Activated T-cell treated with anti-CD3 and anti-CD28 coated beads, Interleukin-2, amount 50 U/mL, for 24 hours (primary cell): Measurements from ENCODE around the gene EMILIN1.
A peak's percentile ranks its signal among the peaks of the same experiment; 100 is the strongest.

ENCODE experiments used
- DNase-seq: peaks from one replicate; pipeline ENCODE4 v3.0.0-alpha.2; 2020
- H3K27ac Mint-ChIP-seq: 2 replicates; pipeline ENCODE4 v1.8.0; 2020; ENCODE audit warnings: mild to moderate bottlenecking, mixed read lengths
- H3K27me3 Mint-ChIP-seq: 2 replicates; pipeline ENCODE4 v1.8.0; 2020; ENCODE audit warnings: mixed read lengths
- H3K36me3 Mint-ChIP-seq: 2 replicates; pipeline ENCODE4 v1.8.0; 2020; ENCODE audit warnings: low read depth, mixed read lengths
- H3K4me1 Mint-ChIP-seq: 2 replicates; pipeline ENCODE4 v1.8.0; 2020; ENCODE audit warnings: low read depth, mixed read lengths
- H3K4me3 Mint-ChIP-seq: 2 replicates; pipeline ENCODE4 v1.8.0; 2020; ENCODE audit warnings: mild to moderate bottlenecking, moderate library complexity, mixed read lengths
- H3K9me3 Mint-ChIP-seq: 2 replicates; pipeline ENCODE4 v1.8.0; 2020; ENCODE audit warnings: mixed read lengths

Gene EMILIN1

DNA sequence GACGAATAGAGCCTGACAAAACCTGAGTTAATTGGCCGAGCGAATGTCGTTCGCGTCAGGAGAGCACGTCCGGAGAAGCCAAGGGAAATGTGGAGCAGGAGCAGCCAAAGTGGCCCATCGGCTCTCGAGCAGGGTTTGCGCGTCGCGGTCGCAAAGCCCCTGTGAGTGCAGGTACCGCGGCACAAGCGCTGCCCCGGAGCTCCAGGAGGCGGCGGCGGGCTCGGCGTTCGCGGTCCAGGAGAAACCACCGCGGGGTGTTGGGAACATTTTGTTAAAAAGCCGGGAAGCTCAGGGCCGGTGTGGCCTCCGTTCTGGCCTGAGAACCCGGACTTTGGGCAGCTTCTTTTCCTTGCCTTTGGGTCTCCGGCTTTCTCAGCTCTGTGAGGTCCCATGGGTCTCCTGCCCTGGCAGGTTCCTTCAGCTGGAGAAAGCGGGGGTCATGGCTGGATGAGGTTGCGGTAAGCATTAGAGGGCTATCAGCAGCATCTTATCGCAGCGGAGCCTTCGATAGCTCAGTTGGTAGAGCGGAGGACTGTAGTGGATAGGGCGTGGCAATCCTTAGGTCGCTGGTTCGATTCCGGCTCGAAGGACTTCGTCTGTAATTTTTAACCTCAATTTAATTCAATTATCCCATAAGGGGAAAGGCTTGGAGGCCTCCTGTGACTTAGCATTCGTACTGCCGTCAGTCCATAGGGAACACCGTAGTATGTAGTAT is 28.0 kb upstream of the EMILIN1 start:
- no peaks in the 10 kb centered on the region for H3K9me3 Mint-ChIP-seq
- H3K4me1 Mint-ChIP-seq: peaks cover 32% of the 10 kb centered on the region
- peak overlapping the region; percentile 93 for H3K4me3 Mint-ChIP-seq
- H3K27me3 Mint-ChIP-seq: peaks cover 6% of the 10 kb centered on the region
- peak; percentile 98 for DNase-seq
- H3K36me3 Mint-ChIP-seq: peaks cover 30% of the 10 kb centered on the region
- peak overlapping the region; percentile 100 for H3K27ac Mint-ChIP-seq

DNA sequence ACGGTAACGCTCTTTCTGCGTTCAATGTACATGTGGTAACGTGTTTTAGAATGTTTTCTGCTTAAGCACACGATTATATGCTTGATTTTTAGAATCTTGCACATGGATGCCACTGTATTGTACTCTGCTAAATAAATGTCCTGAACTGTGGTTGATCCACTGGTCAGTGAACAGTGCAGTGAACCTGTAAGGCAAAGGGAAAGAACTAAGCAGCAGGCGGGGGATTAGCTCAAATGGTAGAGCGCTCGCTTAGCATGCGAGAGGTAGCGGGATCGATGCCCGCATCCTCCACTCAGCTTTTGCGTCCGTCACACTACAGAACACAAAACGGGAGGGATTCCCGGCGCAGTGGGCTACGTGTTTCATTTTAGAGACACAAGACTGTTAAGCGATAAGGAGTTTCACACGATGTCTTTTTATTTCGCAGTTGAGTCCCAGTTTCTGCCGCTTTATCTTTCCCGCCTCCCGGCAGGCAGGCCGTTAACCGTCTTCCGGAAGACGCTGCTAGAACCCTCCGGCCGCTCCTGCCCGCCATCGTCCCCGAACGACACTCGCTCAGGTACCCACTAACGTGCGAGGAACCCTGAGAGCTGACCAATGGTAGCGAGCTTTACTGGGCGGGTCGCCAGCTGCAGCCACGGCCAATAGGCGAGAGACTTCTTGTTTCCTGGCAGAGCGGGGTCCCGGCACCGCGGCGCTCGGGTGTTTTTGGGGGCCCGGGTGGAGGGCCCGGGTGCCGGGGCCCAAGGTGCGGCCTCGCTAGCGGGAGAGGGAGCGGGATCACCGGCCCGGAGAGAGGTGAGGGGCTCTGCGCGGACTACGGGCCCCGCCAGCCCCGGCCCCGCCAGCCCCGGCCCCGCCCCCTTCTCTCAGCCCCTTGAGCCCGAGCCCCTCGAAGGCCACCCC is 27.2 kb upstream of the EMILIN1 start, which contains the start of gene AGBL5:
Gene AGBL5 (plus strand): TSS at position 673 of the 906 bp plus-strand sequence. CDS start 1,291 bp downstream, outside the sequence.
- Mint-ChIP-seq H3K4me3 (peak within 1 kb of the TSS; percentile 93), H3K36me3 (peaks cover 35% of the 10 kb centered on the region), H3K9me3 (no peaks in the 10 kb centered on the region), H3K4me1 (peaks cover 32% of the 10 kb centered on the region), H3K27me3 (peaks cover 6% of the 10 kb centered on the region), H3K27ac (peak within 1 kb of the TSS; percentile 100)
- peak; percentile 98 for DNase-seq

DNA sequence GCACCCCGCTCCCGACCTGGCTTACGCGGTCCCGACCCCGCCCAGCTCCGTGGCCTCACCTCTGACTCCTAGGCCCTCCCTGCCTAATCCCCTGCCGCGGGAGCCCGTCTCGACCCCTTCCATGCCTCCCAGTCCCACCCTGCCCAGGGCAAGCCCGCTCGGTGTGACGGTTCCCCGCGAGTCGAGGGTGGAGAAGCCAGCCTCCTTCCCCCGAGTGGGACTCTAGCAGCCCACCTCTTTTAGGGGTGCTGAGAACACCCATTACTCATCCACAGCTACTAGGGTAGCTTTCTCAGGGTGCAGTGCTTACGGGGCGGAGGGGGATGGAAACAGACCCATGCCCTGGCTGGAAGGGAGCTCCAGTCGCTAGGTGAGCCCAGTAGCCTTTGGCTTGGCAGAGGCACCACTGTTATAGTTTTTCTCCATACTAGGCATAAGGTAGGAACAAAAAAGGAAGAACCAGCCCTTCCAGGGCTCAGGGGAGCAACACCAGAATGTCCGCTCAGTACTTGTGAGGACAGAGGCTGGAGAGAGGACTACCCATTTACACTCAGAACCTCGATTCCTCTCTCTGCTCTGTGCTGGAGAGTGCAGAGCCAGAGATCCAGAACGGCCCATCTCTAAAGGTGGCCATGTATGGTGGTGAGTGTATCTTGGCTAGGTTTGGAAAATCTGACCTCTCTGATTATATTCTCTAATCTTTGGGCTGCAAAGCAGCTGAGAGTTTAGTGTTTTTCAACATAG is 26.3 kb upstream of the EMILIN1 start:
- Mint-ChIP-seq H3K4me3 (peak overlapping the region; percentile 93), H3K36me3 (peaks cover 41% of the 10 kb centered on the region), H3K27me3 (peaks cover 6% of the 10 kb centered on the region), H3K9me3 (no peaks in the 10 kb centered on the region), H3K27ac (peak overlapping the region; percentile 88), H3K4me1 (peaks cover 32% of the 10 kb centered on the region)
- DNase-seq: no peak

DNA sequence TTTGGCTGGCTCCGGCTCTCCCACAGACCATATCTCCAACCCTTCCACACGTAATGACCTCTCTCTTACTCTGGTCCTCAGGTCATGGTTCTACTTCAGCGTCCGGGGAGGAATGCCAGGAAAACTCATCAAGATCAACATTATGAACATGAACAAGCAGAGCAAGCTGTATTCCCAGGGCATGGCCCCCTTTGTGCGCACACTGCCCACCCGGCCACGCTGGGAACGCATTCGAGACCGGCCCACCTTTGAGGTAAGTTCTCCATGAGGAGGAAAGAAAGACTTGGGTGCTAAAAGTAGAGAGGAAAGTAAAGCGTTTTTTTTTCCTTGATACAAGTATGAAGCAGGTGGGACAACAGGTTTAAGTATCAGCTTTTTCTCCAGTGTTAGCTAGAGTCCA is 25.1 kb upstream of the EMILIN1 start:
- H3K9me3 Mint-ChIP-seq: no peaks in the 10 kb centered on the region
- H3K36me3 Mint-ChIP-seq: peaks cover 52% of the 10 kb centered on the region
- H3K4me3 Mint-ChIP-seq: peak overlapping the region; percentile 32
- no peak for DNase-seq
- peaks cover 27% of the 10 kb centered on the region for H3K4me1 Mint-ChIP-seq
- H3K27ac Mint-ChIP-seq: no peak overlapping the region
- H3K27me3 Mint-ChIP-seq: peaks cover 6% of the 10 kb centered on the region

DNA sequence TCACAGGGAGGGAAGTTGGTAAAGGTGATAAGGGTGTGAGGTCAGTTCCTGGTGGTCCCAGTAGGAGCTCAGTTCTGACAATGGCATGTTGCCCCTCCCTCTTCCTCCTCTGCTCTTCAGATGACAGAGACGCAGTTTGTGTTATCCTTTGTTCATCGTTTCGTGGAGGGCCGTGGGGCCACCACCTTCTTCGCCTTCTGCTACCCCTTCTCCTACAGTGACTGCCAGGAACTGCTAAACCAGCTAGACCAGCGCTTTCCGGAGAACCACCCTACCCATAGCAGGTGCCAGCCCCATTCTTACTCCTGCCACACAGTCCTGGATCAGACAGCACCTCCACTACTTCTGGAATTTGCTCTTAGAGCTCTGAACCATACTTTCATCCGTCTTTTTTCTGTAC is 24.6 kb upstream of the EMILIN1 start:
- Mint-ChIP-seq H3K27ac (no peak overlapping the region), H3K4me1 (peaks cover 27% of the 10 kb centered on the region), H3K4me3 (no peak overlapping the region), H3K36me3 (peaks cover 57% of the 10 kb centered on the region), H3K9me3 (no peaks in the 10 kb centered on the region), H3K27me3 (peaks cover 6% of the 10 kb centered on the region)
- no peak for DNase-seq

DNA sequence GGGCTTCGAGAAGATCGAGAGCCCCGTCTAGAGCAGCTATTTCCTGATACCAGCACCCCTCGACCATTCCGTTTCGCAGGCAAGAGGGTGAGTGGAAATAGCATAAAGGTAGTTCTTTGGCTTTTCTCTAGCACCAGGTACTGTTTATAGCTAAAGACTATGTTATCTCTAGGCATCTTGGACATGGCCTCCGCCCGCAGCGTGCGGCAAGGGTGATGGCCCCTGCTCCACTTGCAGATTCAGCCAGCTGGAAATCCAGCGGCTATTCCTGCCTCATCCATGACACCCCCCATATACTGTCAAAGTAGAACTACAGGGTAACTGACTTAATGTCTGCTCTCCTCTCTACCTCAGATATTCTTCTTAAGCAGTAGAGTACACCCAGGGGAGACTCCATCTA is 23.7 kb upstream of the EMILIN1 start:
- Mint-ChIP-seq H3K27me3 (peaks cover 6% of the 10 kb centered on the region), H3K9me3 (no peaks in the 10 kb centered on the region), H3K36me3 (peaks cover 64% of the 10 kb centered on the region), H3K4me3 (no peak overlapping the region), H3K4me1 (peaks cover 21% of the 10 kb centered on the region), H3K27ac (no peak overlapping the region)
- no peak for DNase-seq

DNA sequence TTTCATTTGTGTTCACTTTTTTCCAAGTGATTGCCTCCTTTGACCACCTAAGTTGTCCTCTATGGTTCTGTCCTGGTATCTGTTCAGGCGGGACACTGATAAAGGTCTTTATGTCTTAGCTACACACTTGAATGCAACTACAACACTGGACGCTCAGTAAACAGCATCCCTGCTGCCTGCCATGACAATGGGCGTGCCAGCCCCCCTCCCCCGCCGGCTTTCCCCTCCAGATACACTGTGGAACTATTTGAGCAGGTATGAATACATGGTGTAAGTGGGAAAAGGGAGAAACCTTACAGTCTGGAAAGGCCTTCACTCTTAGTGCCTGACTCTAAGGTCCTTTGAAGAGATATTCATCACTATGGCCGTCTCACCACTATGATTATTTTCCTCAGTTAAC is 21.2 kb upstream of the EMILIN1 start:
- no peak for DNase-seq
- peaks cover 9% of the 10 kb centered on the region for H3K4me1 Mint-ChIP-seq
- peaks cover 71% of the 10 kb centered on the region for H3K36me3 Mint-ChIP-seq
- no peak overlapping the region for H3K4me3 Mint-ChIP-seq
- H3K27me3 Mint-ChIP-seq: no peaks in the 10 kb centered on the region
- no peak overlapping the region for H3K27ac Mint-ChIP-seq
- no peaks in the 10 kb centered on the region for H3K9me3 Mint-ChIP-seq

DNA sequence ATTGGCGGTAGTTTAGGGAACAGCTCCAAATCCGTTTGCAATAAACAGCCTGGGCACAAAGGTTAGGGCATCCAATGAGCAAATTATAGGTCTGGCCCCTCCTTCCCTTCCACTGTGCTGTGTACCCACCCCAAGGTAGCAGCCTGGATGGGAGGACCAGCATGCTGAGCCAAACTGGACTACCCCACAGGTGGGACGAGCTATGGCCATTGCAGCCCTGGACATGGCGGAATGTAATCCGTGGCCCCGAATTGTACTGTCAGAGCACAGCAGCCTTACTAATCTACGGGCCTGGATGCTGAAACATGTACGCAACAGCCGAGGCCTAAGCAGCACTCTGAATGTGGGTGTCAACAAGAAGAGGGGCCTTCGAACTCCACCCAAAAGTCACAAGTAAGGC is 20.2 kb upstream of the EMILIN1 start:
- DNase-seq: no peak
- peak overlapping the region; percentile 37 for H3K27ac Mint-ChIP-seq
- H3K27me3 Mint-ChIP-seq: no peaks in the 10 kb centered on the region
- peaks cover 3% of the 10 kb centered on the region for H3K4me1 Mint-ChIP-seq
- H3K9me3 Mint-ChIP-seq: no peaks in the 10 kb centered on the region
- no peak overlapping the region for H3K4me3 Mint-ChIP-seq
- peaks cover 78% of the 10 kb centered on the region for H3K36me3 Mint-ChIP-seq

DNA sequence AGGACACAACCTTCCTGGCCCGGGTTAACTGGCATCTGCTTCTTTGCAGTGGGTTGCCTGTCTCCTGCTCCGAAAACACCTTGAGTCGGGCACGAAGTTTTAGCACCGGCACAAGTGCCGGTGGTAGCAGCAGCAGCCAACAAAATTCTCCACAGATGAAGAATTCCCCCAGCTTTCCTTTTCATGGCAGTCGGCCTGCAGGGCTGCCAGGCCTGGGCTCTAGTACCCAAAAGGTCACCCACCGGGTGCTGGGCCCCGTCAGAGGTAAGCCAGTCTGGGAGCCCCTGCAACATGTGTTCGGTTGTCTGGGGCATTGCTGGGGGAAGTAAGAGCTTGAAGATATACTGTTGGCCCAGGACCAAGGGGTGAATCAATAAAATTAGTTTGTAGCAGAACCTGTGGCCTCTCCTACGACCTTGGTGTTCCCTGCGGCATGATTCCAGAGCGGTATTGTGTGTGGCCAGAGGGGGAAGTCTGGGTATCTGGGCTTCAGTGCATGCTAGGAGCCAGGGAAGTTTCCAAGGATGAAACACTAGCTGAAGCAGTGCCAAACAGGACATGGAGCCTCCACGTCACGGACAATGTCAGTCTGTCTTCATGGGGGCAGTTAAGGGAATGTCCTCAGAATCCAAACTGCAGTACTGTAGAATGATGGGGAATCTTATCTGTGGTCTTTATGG is 19.1 kb upstream of the EMILIN1 start:
- H3K4me1 Mint-ChIP-seq: peaks cover 6% of the 10 kb centered on the region
- no peak overlapping the region for H3K27ac Mint-ChIP-seq
- H3K9me3 Mint-ChIP-seq: no peaks in the 10 kb centered on the region
- H3K27me3 Mint-ChIP-seq: no peaks in the 10 kb centered on the region
- no peak overlapping the region for H3K4me3 Mint-ChIP-seq
- peaks cover 80% of the 10 kb centered on the region for H3K36me3 Mint-ChIP-seq
- DNase-seq: no peak

DNA sequence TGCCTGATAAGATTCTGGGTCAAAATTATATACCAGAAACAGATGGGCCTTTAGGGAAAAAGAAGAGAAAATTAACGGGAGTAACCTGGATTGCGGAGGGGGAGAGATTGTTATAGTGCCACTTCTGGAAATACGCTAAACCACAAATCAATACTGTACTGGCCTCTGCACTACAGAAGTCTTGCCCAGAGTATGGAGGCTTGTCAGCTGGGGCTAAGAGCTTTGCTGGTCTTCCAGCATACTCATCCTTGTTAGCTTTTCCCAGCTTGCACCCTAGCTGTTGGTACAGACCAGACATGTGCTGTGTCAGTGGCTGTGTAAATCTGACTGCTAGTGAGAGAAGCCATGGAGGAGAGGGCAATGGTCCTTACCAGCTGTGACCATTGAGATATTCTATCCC is 18.1 kb upstream of the EMILIN1 start:
- Mint-ChIP-seq H3K9me3 (no peaks in the 10 kb centered on the region), H3K36me3 (peaks cover 80% of the 10 kb centered on the region), H3K4me1 (peaks cover 6% of the 10 kb centered on the region), H3K27me3 (no peaks in the 10 kb centered on the region), H3K27ac (peak overlapping the region; percentile 67), H3K4me3 (no peak overlapping the region)
- no peak for DNase-seq

DNA sequence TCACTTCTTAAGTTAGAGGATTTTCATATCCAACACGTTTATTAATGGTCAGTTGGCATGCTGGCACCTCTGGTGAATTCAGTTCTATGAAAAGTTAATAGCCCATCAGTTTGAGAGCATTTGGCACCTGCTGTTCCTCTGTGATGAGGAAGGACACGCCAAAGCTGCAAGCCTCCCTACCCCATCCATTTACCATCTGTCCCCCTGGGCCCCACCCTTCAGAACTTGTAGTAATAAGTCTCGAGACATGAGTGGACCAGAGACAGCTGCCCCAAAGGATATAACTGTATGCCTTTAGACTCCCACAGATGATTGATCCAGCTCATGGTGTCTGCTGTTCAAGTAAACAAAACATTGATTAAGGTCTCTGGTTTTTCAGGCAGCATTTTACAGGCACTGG is 13.3 kb upstream of the EMILIN1 start:
- peaks cover 37% of the 10 kb centered on the region for H3K4me1 Mint-ChIP-seq
- no peak for DNase-seq
- H3K36me3 Mint-ChIP-seq: peaks cover 83% of the 10 kb centered on the region
- no peaks in the 10 kb centered on the region for H3K9me3 Mint-ChIP-seq
- H3K4me3 Mint-ChIP-seq: no peak overlapping the region
- H3K27ac Mint-ChIP-seq: peak overlapping the region; percentile 8
- no peaks in the 10 kb centered on the region for H3K27me3 Mint-ChIP-seq

DNA sequence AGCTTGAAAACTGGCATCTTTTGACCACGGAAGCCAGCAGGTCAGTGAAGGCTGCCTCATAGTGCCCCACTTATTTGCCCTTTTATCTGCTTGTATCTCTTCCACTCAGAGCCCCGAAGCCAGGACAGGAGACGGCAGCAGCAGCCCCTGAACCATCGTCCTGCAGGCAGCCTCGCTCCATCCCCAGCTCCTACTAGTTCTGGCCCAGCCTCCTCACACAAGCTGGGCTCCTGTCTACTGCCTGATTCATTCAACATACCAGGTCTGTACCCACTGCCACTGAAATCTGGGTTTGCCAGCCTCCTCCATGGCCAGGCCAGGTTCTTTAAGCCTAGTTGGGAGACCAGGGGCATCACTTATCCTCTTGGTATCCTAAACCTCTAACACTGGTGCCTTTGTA is 11.0 kb upstream of the EMILIN1 start:
- Mint-ChIP-seq H3K36me3 (peaks cover 86% of the 10 kb centered on the region), H3K4me1 (peaks cover 52% of the 10 kb centered on the region), H3K27me3 (no peaks in the 10 kb centered on the region), H3K4me3 (no peak overlapping the region), H3K27ac (peak overlapping the region; percentile 65), H3K9me3 (no peaks in the 10 kb centered on the region)
- DNase-seq: no peak

DNA sequence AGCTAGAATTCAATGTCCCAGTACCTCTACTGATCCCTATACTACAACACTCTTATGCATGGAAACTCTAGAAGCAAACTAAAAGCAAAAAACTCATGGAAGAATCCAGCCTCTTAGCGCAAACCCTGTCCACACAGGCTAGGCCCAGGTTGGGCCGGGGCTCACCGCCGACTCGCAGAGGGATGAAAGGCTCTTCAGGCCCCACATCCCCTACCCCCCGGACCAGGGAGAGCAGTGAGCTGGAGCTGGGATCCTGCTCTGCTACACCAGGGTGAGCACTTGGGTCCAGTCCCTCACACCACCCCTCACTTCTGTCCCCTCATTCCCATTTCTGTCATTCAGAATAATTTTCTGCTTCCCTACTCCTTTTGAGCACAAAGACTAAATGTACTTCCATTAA is 9.0 kb upstream of the EMILIN1 start:
- Mint-ChIP-seq H3K4me3 (peak overlapping the region; percentile 99), H3K36me3 (peaks cover 68% of the 10 kb centered on the region), H3K27me3 (no peaks in the 10 kb centered on the region), H3K27ac (peak overlapping the region; percentile 95), H3K4me1 (peaks cover 64% of the 10 kb centered on the region), H3K9me3 (no peaks in the 10 kb centered on the region)
- no peak for DNase-seq
